ENCODE results near the gene CWC22. TPM values are rescaled to one million over a fixed set of nuclear protein-coding genes. Genes with fewer than 3 reads are reported as not detected.
A peak's percentile ranks its signal among the peaks of the same experiment; 100 is the strongest.
"Not testable (repeated sequence)": the region's sequence is repeated elsewhere in the genome, so short reads cannot be mapped to it uniquely, and the experiment has no call there.

The CWC22 gene
- total RNA-seq, 5 donors from 2014 or later (not counting 1 experiment from before 2014, with no cell fraction given): 16.1 to 24.1 (median 22.6) TPM

- CTCF ChIA-PET; H3K9me3 ChIP-seq; H3K36me3 ChIP-seq (ENCODE audit: control insufficient read depth in 2 of 2, extremely low read depth in 1 of 2, insufficient read depth in 1 of 2, low read length in 1 of 2); DNase-seq; H3K9me3 Mint-ChIP-seq; POLR2A ChIA-PET; H3K27me3 ChIP-seq (replicated peaks in 1 of 2; ENCODE audit: control insufficient read depth in 2 of 2, extremely low read depth in 1 of 2, insufficient read depth in 2 of 2, low read length in 1 of 2); H3K27ac Mint-ChIP-seq; H3K36me3 Mint-ChIP-seq; H3K27ac ChIP-seq (ENCODE audit: low read length); ATAC-seq (replicated peaks in 1 of 4); H3K4me3 ChIP-seq (ENCODE audit: control insufficient read depth in 1 of 2, extremely low read depth in 1 of 2, low read length in 1 of 2); H3K27me3 Mint-ChIP-seq: not testable (repeated sequence)
- H3K4me1 ChIP-seq (ENCODE audit: control insufficient read depth in 1 of 2, extremely low read depth in 1 of 2, insufficient read depth in 2 of 2, low read length in 2 of 2): peaks cover 7 to 10% of the 10 kb centered on the region in 2 experiments
- Mint-ChIP-seq H3K4me1 (peaks cover 48 to 60% (median 59%) of the 10 kb centered on the region in 3 donors), H3K4me3 (peak overlapping the region; percentile 92 to 97 (median 96))
- WGBS (ENCODE audit: insufficient coverage): no CpG with 5 or more reads among the region's 7 CpGs
Measured at GRCh38 chr2:180005465-180005864, 1.6 kb downstream of the CWC22 start.

GRCh38 chr2:180004731-180005130 lies 2.4 kb downstream of the CWC22 start:
- CTCF ChIA-PET: no interaction called here
- H3K27ac ChIP-seq (ENCODE audit: low read length): no peak overlapping the region

GRCh38 chr2:180003559-180003958 lies 3.5 kb downstream of the CWC22 start:
- no peaks in the 10 kb centered on the region for H3K27me3 ChIP-seq (replicated peaks in 1 of 2; ENCODE audit: control insufficient read depth in 2 of 2, extremely low read depth in 1 of 2, insufficient read depth in 2 of 2, low read length in 1 of 2)
- DNase-seq (no peak), ATAC-seq (replicated peaks in 1 of 4) (no peak)
- H3K9me3 Mint-ChIP-seq: no peaks in the 10 kb centered on the region
- CTCF ChIA-PET: no interaction called here
- H3K4me3 Mint-ChIP-seq: no peak overlapping the region
- H3K9me3 ChIP-seq: no peaks in the 10 kb centered on the region
- WGBS (ENCODE audit: insufficient coverage): no CpG with 5 or more reads among the region's 2 CpGs
- no peak overlapping the region for H3K4me3 ChIP-seq (ENCODE audit: control insufficient read depth in 1 of 2, extremely low read depth in 1 of 2, low read length in 1 of 2)
- H3K4me1 Mint-ChIP-seq: peaks cover 61 to 72% (median 68%) of the 10 kb centered on the region in 3 donors
- H3K4me1 ChIP-seq (ENCODE audit: control insufficient read depth in 1 of 2, extremely low read depth in 1 of 2, insufficient read depth in 2 of 2, low read length in 2 of 2): peaks cover 7 to 10% of the 10 kb centered on the region in 2 experiments
- no peaks in the 10 kb centered on the region for H3K27me3 Mint-ChIP-seq
- H3K36me3 ChIP-seq (ENCODE audit: control insufficient read depth in 2 of 2, extremely low read depth in 1 of 2, insufficient read depth in 1 of 2, low read length in 1 of 2): peaks cover 0 to 6% of the 10 kb centered on the region in 2 donors
- H3K27ac Mint-ChIP-seq: no peak overlapping the region
- POLR2A ChIA-PET: no interaction called here
- peaks cover 7% of the 10 kb centered on the region for H3K36me3 Mint-ChIP-seq
- no peak overlapping the region for H3K27ac ChIP-seq (ENCODE audit: low read length)

More at GRCh38 chr2:180004731-180005130, 2.4 kb downstream of the CWC22 start:
- Mint-ChIP-seq H3K27ac (no peak overlapping the region), H3K36me3 (peaks cover 7% of the 10 kb centered on the region), H3K4me1 (peaks cover 49 to 65% (median 65%) of the 10 kb centered on the region in 3 donors), H3K4me3 (peak overlapping the region; percentile 92 to 97 (median 96)), H3K27me3 (no peaks in the 10 kb centered on the region), H3K9me3 (no peaks in the 10 kb centered on the region)
- WGBS (ENCODE audit: insufficient coverage): 100% methylated on average over 5 of the region's 5 CpGs
- no peak for ATAC-seq (replicated peaks in 1 of 4)
- Histone ChIP-seq H3K4me1 (ENCODE audit: control insufficient read depth in 1 of 2, extremely low read depth in 1 of 2, insufficient read depth in 2 of 2, low read length in 2 of 2) (peaks cover 7 to 10% of the 10 kb centered on the region in 2 experiments), H3K36me3 (ENCODE audit: control insufficient read depth in 2 of 2, extremely low read depth in 1 of 2, insufficient read depth in 1 of 2, low read length in 1 of 2) (peaks cover 0 to 4% of the 10 kb centered on the region in 2 donors), H3K27me3 (replicated peaks in 1 of 2; ENCODE audit: control insufficient read depth in 2 of 2, extremely low read depth in 1 of 2, insufficient read depth in 2 of 2, low read length in 1 of 2) (no peaks in the 10 kb centered on the region), H3K4me3 (ENCODE audit: control insufficient read depth in 1 of 2, extremely low read depth in 1 of 2, low read length in 1 of 2) (no peak overlapping the region), H3K9me3 (no peaks in the 10 kb centered on the region)
- DNase-seq: no peak
- POLR2A ChIA-PET: no interaction called here

- H3K36me3 Mint-ChIP-seq: peaks cover 7% of the 10 kb centered on the region
- ChIA-PET CTCF (no interaction called here), POLR2A (no interaction called here)
- Histone ChIP-seq H3K36me3 (ENCODE audit: control insufficient read depth in 2 of 2, extremely low read depth in 1 of 2, insufficient read depth in 1 of 2, low read length in 1 of 2) (peaks cover 0 to 6% of the 10 kb centered on the region in 2 donors), H3K4me3 (ENCODE audit: control insufficient read depth in 1 of 2, extremely low read depth in 1 of 2, low read length in 1 of 2) (no peak overlapping the region), H3K9me3 (no peaks in the 10 kb centered on the region), H3K27ac (ENCODE audit: low read length) (no peak overlapping the region), H3K27me3 (replicated peaks in 1 of 2; ENCODE audit: control insufficient read depth in 2 of 2, extremely low read depth in 1 of 2, insufficient read depth in 2 of 2, low read length in 1 of 2) (no peaks in the 10 kb centered on the region), H3K4me1 (ENCODE audit: control insufficient read depth in 1 of 2, extremely low read depth in 1 of 2, insufficient read depth in 2 of 2, low read length in 2 of 2) (peaks cover 7 to 10% of the 10 kb centered on the region in 2 experiments)
- 88% methylated on average over 1 of the region's 1 CpG for WGBS (ENCODE audit: insufficient coverage)
- H3K4me3 Mint-ChIP-seq: no peak overlapping the region
- no peak for DNase-seq
- H3K27me3 Mint-ChIP-seq: no peaks in the 10 kb centered on the region
- H3K27ac Mint-ChIP-seq: no peak overlapping the region
- ATAC-seq (replicated peaks in 1 of 4): no peak
- no peaks in the 10 kb centered on the region for H3K9me3 Mint-ChIP-seq
- H3K4me1 Mint-ChIP-seq: peaks cover 66 to 77% (median 73%) of the 10 kb centered on the region in 3 donors
Measured at GRCh38 chr2:180003073-180003472, 4.0 kb downstream of the CWC22 start.

GRCh38 chr2:180002198-180002770 lies 4.8 kb downstream of the CWC22 start:
- no peaks in the 10 kb centered on the region for H3K27me3 Mint-ChIP-seq
- no peak overlapping the region for H3K4me3 ChIP-seq (ENCODE audit: control insufficient read depth in 1 of 2, extremely low read depth in 1 of 2, low read length in 1 of 2)
- H3K4me3 Mint-ChIP-seq: no peak overlapping the region
- CTCF ChIA-PET: no interaction called here
- POLR2A ChIA-PET: interaction anchor here (0.6 kb wide), 2 partner anchors 1122 to 1497 kb away, joined by 3 to 6 read pairs; no protein-coding TSS in a partner anchor
- H3K27ac Mint-ChIP-seq: no peak overlapping the region
- H3K27me3 ChIP-seq (replicated peaks in 1 of 2; ENCODE audit: control insufficient read depth in 2 of 2, extremely low read depth in 1 of 2, insufficient read depth in 2 of 2, low read length in 1 of 2): no peaks in the 10 kb centered on the region
- DNase-seq (no peak), ATAC-seq (replicated peaks in 1 of 4) (no peak)
- peaks cover 68 to 79% (median 75%) of the 10 kb centered on the region in 3 donors for H3K4me1 Mint-ChIP-seq
- WGBS (ENCODE audit: insufficient coverage): 100% methylated on average over 1 of the region's 2 CpGs
- peaks cover 7 to 10% of the 10 kb centered on the region in 2 experiments for H3K4me1 ChIP-seq (ENCODE audit: control insufficient read depth in 1 of 2, extremely low read depth in 1 of 2, insufficient read depth in 2 of 2, low read length in 2 of 2)
- H3K36me3 Mint-ChIP-seq: peaks cover 10% of the 10 kb centered on the region
- H3K9me3 Mint-ChIP-seq: no peaks in the 10 kb centered on the region
- no peaks in the 10 kb centered on the region for H3K9me3 ChIP-seq
- H3K27ac ChIP-seq (ENCODE audit: low read length): no peak overlapping the region
- peaks cover 0 to 6% of the 10 kb centered on the region in 2 donors for H3K36me3 ChIP-seq (ENCODE audit: control insufficient read depth in 2 of 2, extremely low read depth in 1 of 2, insufficient read depth in 1 of 2, low read length in 1 of 2)

GRCh38 chr2:180001726-180002125 lies 5.4 kb downstream of the CWC22 start:
- no peak overlapping the region for H3K4me3 Mint-ChIP-seq
- Histone ChIP-seq H3K36me3 (ENCODE audit: control insufficient read depth in 2 of 2, extremely low read depth in 1 of 2, insufficient read depth in 1 of 2, low read length in 1 of 2) (peaks cover 0 to 6% of the 10 kb centered on the region in 2 donors), H3K4me1 (ENCODE audit: control insufficient read depth in 1 of 2, extremely low read depth in 1 of 2, insufficient read depth in 2 of 2, low read length in 2 of 2) (peaks cover 7 to 10% of the 10 kb centered on the region in 2 experiments), H3K27me3 (replicated peaks in 1 of 2; ENCODE audit: control insufficient read depth in 2 of 2, extremely low read depth in 1 of 2, insufficient read depth in 2 of 2, low read length in 1 of 2) (no peaks in the 10 kb centered on the region), H3K9me3 (no peaks in the 10 kb centered on the region), H3K4me3 (ENCODE audit: control insufficient read depth in 1 of 2, extremely low read depth in 1 of 2, low read length in 1 of 2) (no peak overlapping the region), H3K27ac (ENCODE audit: low read length) (no peak overlapping the region)
- CTCF ChIA-PET: interaction anchor here in 1 of 2 donors (0.6 to 0.7 kb wide), 2 partner anchors 99 to 116 kb away, joined by 3 to 4 read pairs; no protein-coding TSS in a partner anchor
- no peaks in the 10 kb centered on the region for H3K27me3 Mint-ChIP-seq
- no peak for DNase-seq
- 100% methylated on average over 1 of the region's 1 CpG for WGBS (ENCODE audit: insufficient coverage)
- H3K9me3 Mint-ChIP-seq: no peaks in the 10 kb centered on the region
- H3K36me3 Mint-ChIP-seq: peaks cover 10% of the 10 kb centered on the region
- no peak for ATAC-seq (replicated peaks in 1 of 4)
- POLR2A ChIA-PET: interaction anchor here (0.6 to 0.9 kb wide), 2 partner anchors 13 to 1496 kb away, joined by 3 to 6 read pairs; no protein-coding TSS in a partner anchor
- no peak overlapping the region for H3K27ac Mint-ChIP-seq
- H3K4me1 Mint-ChIP-seq: peaks cover 69 to 76% (median 71%) of the 10 kb centered on the region in 3 donors

Data from T-cell (primary cell).